Stimulated activated CD4-positive, alpha-beta T cell treated with anti-CD3 and anti-CD28 coated beads, Interleukin-15, amount 100 ng/mL, for 1 hour (primary cell): ENCODE results near the gene C20orf204.
A peak's percentile ranks its signal among the peaks of the same experiment; 100 is the strongest.

ENCODE experiments used
- DNase-seq, 2 donors: peaks; one replicate each; pipeline ENCODE4 v3.0.0-alpha.2; 2020; ENCODE audit warnings: low read depth in 1 of 2, low spot score in 1 of 2

C20orf204 gene

GRCh38 chr20:64055396-64055892 lies 19.5 kb downstream of the C20orf204 start:
- DNase-seq: no peak

GRCh38 chr20:64055893-64056638 lies 20.1 kb downstream of the C20orf204 start:
- no peak for DNase-seq

DNA sequence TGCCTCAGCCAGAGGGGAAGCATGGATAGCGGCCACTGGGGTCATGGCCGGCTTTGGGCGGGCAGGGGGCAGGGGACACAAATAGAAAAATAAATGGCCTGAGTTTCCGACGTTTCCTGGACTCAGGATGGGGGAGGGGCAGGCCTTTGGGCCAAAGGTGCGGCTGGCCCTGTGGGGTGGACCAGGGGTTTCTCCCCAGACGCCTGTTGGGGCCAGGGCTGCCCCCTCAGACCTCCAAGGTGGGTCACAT lies 20.6 kb downstream of the C20orf204 start:
- DNase-seq: no peak

DNA sequence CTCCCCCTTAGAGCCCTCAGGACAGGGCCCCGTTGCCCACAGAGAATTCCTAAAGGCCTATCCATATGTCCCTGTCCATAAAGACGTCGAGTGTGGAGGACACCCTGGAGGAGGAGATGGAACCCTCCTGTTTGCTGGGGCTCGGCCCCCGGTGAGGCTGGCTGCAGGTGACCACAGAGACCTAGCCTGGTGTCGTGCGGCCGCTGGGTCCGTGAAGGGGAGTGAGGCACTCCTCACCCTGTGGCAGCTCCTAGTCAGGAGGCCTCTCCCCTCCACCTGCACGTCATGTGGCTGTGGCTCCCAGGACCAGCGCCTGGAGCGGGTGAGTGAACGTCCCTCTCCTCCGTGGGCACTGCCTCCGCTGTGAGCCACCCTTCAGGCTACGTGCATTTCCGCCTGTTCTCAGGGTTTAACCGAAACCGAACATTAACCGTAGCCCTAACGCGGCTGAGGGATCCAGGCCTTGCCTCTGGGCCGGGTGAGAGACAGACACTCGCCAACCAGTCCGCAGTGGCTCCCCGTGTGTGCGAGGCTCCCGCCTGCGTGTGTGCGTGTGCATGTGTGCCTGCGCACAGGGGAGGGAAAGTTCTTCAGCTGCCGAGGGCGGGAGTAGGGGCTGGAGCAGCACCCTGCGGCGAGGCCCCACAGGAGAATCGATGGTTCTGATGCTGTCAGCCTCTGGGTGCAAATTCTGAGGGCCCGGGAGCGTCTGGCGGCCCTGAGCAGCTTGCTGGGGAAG lies 21.1 kb downstream of the C20orf204 start:
- DNase-seq: no peak

- DNase-seq: peak; percentile 62 to 71
Measured at GRCh38 chr20:64057628-64058498, 21.9 kb downstream of the C20orf204 start.

DNA sequence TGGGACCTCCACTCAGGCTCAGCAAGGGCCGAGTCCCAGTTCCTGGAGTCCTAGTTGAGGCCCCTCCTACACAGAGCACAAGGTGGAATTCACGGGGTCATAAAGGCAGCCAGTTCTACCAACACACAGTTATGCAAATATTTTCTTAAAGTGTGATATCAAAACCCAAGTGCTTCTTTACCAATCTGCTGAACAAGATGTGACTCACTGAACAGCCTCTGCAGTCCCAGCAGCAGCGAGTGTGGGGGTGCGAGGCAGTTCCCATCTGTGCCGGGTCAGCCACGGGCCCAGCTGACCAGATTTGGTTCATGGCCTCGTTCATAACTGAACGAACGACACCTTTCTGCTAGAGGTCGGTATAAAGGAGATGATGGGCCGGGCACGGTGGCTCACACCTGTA lies 22.6 kb downstream of the C20orf204 start:
- DNase-seq: no peak

DNA sequence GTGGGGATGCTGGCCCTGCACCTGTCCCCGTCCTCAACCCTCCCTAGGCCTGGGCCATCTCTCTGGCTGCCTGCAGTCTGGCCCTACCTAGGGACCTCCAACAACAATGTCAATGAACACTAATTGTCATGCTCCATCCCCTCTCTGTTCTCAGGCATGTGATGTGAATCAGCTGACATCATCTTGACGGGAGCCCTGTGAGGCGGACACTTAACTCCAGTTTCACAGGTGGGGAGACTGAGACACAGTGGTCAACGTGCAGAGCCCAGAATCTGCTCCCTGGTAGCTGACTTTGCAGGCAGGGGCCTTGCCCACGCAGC lies 26.3 kb downstream of the C20orf204 start:
- no peak for DNase-seq

DNA sequence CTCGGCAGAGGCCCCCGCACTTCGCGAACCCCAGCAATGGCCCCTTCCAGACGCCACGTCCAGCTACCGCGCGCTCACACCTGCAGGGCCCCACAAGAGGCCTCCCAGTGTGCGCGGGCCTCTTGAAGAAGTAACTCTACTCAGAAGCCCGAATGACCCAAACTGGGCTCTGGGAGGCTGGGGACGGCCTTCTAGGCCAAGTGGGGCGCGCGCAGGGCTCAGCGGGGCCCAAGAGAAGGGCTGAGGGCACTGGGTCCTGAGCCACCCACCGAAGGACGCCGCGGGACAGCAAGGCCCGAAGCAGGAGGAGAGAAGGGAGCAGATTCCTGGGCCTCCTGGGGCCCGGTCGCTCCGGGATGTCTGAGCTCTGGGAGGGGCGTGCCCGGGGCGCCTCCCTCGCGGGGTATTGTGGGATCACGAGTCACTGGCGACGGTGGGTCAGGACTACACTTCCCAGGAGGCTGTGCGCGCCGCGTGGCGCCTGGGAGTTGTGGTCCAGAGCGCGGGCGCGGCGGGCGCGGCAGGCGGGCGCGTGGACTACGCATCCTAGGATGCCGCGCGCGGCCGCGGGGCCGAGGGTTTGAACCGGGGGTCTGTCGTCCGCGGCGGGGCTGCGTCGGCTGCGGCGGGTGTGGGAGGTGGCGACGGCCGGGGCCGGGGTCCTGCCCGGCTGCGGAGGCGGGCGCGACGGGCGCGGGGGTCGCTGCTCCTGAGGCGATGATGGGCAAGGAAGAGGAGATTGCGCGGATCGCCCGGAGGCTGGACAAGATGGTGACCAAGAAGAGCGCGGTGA lies 26.8 kb downstream of the C20orf204 start, which contains the start of gene TCEA2:
TSS of gene TCEA2 (plus strand) at position 603 of the 793 bp plus-strand sequence. CDS start at position 718, 115 bp downstream.
- DNase-seq: peak; percentile 90

DNA sequence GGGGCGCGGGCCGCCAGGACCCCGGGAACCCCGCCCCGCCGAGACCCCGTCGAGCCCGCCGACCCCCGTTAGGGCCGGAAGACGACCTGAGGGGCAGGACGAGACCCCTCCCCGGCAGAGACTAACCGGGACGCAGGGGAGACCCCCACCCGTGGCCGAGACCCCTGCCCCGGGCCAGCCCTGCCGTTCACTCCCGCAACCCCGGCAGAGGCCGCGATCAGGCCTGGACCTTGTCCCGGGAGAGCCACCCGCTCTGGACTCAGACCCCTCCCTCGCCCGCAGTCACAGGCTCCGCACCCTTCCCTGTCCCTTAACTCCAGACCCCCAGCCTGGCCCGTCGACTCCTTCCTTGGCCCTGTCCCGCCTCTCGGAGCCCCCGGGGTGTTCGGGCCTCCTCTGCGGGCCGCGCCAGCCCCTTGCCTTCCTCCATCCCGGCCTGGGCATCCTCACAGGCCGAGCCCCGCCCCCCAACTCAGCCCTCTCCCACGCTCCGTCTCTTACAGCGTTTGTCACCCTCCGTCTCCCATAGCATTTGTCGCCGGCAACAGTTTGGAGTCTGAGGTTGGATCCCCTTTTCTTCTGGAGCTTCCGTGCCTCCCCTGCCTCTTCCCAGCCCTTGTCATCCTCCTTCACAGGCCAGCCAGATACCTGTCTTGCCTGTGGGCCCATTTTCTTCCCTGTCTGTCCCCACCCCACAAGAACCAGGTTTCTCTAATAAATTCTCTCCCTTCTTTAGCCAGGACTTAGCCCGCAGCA lies 27.6 kb downstream of the C20orf204 start:
- DNase-seq: no peak

- DNase-seq: no peak
Measured at GRCh38 chr20:64064145-64064698, 28.2 kb downstream of the C20orf204 start.

- no peak for DNase-seq
Measured at GRCh38 chr20:64065062-64065973, 29.3 kb downstream of the C20orf204 start.

DNA sequence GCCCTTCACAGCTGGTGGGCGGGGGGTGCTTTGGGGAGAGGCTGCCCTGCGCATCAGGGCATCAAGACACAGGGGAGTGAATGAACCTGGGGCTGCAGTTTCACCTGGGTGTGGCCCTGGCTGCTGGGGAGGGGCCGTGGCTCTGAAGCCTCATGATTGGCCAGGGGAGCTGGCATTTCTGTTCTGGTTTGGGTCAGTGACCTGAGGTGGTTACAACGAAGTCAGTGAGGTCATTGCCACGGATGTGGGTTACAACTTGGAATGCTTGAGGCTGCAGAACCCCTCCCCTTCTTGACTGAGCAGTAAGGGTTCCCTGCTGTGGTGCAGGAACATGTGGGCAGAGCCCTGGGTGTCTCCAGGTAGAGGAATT lies 30.0 kb downstream of the C20orf204 start:
- no peak for DNase-seq

- no peak for DNase-seq
Measured at GRCh38 chr20:64067005-64067632, 31.1 kb downstream of the C20orf204 start.

- DNase-seq: no peak
Measured at GRCh38 chr20:64067733-64068307, 31.8 kb downstream of the C20orf204 start.

- DNase-seq: no peak
Measured at GRCh38 chr20:64068386-64069208, 32.6 kb downstream of the C20orf204 start.

- DNase-seq: no peak
Measured at GRCh38 chr20:64069209-64069613, 33.2 kb downstream of the C20orf204 start.

- no peak for DNase-seq
Measured at GRCh38 chr20:64069614-64070243, 33.7 kb downstream of the C20orf204 start.
